GM18517 (cell line): Measurements from ENCODE around the gene GPBP1L1.

Experiments
- ATAC-seq: cut with Tn5 transposase; IDR thresholded peaks from one replicate; pipeline ENCODE4 v1.9.1; 2021; ENCODE audit warnings: mild to moderate bottlenecking, moderate library complexity; ENCODE audit not compliant: unreplicated experiment

GPBP1L1 gene

GRCh38 chr1:45643978-45644377 lies 42.4 kb downstream of the GPBP1L1 start:
- ATAC-seq, result no peak

- no peak for ATAC-seq
Measured at GRCh38 chr1:45643321-45643720, 43.0 kb downstream of the GPBP1L1 start.

DNA sequence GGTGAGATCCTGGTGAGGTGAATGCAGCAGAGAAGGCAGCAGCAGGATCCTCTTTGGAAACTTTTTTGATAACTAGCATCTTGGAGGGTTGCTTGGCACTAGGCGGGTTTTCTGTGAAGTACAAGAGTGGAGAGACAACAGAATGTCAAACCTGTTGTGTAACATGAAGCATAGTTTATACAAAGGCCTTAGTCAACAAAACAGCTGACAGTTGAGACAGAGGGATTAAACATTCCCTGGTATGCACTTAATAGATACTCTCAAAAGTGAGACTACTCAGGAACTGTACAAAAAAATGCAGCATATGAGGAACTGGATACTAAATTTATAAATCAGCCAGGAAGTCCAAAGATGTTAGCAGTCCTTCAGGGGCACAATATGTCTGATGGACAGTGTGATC lies 46.0 kb downstream of the GPBP1L1 start:
- no peak for ATAC-seq

DNA sequence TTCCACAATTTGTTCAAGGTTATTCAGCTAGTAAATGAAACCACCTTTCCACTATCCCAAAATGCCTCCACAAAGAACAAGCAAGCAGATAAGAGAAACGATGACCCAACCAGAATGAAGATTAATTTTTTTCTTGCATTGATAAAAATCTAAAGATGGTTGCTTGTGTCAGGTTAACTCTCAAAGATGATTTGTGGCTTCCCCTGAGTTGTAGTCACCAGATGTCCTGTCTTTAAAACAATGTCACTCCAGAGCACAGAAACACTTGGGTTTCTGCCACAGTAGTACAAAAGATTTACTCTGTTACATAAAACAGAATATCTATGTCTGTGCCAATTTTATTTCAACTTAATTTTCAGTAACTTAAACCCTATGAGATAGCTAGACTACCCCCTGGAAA lies 51.1 kb downstream of the GPBP1L1 start:
- ATAC-seq, result no peak

DNA sequence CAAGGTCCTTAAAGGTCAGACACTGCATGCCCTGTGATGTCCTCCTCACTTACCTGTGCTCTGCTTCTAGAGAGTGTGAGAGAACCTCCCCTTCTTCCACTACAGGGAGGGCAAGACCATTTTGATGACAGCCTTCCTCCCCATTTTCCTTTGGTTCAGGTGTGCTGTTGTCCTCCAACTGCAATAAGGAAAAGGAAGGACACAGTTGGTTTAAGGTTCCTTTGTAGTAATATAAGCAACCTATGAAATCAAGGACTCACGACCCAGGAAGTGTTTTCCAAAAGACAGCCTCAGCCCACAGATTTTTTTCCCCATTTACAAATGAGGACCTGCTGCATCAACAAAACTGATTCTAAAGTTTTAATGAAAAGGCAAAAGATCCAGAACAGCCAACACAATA lies 55.9 kb downstream of the GPBP1L1 start:
- ATAC-seq, result no peak

DNA sequence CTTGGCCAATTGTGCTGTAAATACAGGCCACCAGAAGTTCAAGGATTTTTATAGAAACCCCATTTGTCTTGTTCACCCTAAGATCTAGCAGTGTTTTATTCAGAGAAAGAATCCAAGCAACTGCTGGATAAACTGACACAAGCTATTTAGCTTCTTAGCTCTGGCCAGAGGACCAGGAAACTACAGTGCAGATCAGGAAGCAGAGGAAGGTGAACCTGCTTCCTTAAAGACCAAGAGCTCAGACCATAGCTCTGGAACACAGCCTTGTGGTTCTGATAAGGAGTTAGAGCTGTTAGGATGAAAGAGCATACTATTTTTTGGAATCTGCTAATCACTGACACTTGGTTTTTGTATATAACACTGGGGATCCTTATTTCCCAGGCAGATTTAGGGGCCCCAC lies 57.3 kb downstream of the GPBP1L1 start:
- ATAC-seq, result no peak

DNA sequence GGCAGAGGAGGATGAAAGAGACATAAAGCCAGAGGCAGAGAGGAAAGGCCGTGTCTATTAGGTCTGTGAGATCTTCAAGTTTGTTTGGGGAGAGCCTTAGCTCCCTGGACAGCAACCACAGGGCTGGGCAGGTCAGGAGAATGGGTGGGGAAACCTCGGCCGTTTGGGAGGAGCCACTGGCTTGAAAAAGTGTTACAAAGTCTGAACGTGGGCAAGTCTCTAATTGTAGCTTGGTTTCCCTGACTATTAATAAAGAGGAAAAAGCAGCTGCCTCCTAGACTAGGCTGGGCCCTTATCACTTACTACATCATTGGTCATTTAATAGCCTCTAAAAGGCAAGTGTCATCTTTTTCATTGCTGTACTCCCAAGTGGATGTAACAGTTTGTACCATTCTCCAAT lies 62.4 kb downstream of the GPBP1L1 start, which contains the start of gene CCDC17:
CCDC17 (minus strand) TSS at position 83 of the 400 bp plus-strand sequence. CDS start 145 bp downstream, outside the sequence.
- no peak for ATAC-seq

GRCh38 chr1:45622524-45623394 lies 63.6 kb downstream of the GPBP1L1 start:
- no peak for ATAC-seq

DNA sequence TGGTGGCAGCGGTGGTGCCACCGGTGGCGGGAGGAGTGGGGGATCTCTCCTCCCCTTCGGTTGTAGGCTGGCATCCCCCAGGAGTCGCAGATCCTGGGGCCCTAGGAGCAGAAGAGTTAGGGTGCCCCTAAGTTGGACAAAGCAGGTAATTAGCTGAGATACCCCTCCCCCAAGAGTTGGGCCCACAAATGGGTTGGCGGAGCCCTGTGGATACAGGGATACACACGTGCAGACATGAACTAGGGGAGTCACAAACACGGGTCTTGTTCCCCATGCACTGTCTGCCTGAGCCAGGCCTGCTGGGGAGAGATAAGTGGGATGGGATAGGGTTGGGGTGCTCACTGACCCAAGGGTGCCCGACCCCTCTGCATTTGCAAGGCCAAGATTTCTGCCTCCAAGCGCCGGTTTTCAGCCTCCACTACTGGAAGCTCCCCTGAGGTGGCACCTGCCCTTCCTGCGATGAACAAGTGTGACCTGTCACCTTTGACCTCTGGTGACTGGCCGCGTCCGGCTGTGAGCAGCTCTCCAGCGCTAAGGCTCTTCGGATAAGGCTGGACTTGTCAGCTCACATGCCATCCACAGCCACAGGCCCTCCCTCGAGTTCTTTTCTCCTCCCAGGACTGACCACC lies 64.3 kb downstream of the GPBP1L1 start:
- no peak for ATAC-seq

DNA sequence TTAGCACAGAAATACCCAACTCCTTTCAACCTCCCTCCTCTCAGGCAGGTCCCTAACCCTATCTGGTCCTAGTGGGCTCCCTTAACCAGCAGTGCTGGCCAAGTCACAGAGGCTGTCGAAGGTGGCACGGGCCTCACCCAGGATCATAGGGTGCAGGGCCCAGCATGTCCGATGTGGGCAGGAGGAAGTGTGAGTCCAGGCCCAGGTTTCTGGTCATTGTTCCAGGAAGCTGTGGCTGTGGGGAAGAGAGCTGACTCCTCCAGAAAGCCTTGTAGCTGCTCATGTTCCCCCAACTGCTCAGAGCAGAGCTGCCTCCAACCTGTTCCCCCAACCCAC lies 64.9 kb downstream of the GPBP1L1 start:
- no peak for ATAC-seq

- no peak for ATAC-seq
Measured at GRCh38 chr1:45620588-45621500, 65.5 kb downstream of the GPBP1L1 start.

DNA sequence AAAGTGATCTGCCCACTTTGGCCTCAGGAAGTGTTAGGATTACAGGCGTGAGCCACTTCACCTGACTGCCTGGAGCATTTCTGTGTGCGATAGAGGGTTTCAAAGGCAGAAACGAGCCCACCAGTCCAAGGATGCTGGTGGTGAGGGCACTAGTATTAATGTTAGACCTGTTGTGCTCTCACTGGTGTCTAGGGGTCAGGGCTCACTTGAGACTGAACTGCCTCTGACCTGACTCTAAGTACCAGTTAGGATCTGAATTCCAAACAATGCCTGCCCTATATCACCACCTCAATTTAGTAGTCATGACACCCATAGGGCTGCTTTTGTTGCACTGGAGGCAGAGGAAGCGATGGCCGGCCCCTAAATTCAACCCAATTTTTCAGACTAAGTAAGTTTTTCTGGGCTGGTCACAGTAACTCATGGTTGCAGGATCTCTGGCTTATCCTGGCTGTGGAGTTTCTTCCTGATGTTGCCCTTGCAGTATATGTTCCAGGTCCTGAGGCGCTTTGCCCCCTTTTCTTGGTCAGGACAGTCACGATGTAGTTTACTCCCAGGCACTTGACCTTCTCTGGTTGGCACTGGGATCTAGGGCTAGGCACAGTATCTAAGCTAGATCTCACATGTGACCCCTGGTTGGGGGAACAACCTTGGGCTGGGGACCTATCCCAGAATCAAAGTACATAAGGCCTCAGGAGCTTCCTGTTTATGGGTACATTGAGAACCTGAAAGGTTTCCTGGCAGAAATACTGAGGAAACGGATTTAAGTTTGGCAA lies 67.0 kb downstream of the GPBP1L1 start:
- no peak for ATAC-seq

- ATAC-seq, result no peak
Measured at GRCh38 chr1:45617618-45618017, 68.7 kb downstream of the GPBP1L1 start.

DNA sequence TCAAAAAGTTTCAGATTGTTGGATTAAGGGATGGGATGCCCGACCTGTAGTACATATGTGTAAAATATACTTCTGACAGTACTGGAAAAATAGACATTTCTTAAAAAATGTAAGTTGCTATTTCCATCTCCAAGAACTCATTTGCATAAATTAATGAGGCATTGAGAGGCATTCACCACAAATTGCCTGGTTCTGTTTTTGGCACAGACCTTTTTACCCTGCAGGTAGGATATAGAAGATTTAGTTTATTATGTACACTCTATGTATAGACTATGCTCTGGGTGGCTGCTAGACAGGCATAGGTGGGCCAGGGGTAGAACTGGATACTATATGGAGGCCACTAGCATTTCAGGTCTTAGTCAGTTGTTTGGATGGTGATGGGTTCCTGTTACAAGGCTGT lies 70.4 kb downstream of the GPBP1L1 start:
- no peak for ATAC-seq

DNA sequence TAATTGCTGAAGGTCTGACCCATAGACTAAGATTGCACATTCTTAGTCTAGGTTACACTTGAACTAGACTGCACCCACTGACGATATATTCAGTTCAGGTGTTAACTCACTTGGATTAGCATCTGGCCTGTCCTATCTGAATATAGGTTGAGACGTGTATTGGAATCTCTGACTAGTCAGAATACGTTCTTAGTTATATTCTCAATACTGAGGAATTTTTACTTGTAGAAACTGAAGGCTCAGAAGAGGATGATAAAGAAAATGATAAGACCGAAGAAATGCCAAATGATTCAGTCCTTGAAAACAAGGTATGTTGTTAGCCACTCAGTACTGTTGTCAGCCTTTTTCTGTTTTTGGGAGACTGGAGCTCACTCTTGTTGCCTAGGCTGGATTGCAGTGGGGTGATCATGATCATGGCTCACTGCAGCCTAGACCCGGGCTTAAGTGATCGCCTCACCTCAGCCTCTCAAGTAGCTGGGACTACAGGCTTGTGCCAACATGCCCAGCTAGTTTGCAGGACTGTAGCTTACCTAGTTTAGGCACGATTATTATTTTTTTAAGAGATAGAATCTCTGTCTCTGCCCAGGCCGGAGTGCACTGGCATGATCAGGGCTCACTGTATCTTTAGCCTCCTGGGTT lies 73.3 kb downstream of the GPBP1L1 start:
- no peak for ATAC-seq

DNA sequence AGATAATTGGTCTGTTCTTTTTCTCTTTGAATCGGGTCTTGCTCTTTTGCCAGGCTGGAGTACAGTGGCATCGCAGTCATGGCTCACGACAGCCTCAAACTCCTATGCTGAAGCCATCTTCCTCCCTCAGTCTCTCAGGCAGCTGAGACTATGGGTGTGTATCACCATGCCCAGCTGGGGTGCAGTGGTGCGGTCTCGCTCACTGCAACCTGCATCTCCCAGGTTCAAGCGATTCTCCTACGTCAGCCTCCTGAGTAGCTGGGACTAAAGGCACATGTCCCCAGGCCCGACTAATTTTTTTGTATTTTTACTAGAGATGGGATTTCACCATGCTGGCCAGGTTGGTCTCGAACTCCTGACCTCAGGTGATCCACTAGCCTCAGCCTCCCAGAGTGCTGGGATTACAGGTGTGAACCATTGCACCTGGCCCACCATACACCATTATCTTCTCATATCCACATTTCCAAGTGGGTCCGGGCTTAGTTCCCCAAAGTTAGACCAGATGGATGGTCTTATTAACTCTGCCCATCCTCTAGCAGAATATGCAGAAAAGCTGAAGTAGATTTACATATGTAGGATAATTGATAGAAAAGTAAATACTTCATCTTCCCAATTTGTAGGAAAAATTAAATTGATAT lies 75.6 kb downstream of the GPBP1L1 start:
- ATAC-seq, result no peak

DNA sequence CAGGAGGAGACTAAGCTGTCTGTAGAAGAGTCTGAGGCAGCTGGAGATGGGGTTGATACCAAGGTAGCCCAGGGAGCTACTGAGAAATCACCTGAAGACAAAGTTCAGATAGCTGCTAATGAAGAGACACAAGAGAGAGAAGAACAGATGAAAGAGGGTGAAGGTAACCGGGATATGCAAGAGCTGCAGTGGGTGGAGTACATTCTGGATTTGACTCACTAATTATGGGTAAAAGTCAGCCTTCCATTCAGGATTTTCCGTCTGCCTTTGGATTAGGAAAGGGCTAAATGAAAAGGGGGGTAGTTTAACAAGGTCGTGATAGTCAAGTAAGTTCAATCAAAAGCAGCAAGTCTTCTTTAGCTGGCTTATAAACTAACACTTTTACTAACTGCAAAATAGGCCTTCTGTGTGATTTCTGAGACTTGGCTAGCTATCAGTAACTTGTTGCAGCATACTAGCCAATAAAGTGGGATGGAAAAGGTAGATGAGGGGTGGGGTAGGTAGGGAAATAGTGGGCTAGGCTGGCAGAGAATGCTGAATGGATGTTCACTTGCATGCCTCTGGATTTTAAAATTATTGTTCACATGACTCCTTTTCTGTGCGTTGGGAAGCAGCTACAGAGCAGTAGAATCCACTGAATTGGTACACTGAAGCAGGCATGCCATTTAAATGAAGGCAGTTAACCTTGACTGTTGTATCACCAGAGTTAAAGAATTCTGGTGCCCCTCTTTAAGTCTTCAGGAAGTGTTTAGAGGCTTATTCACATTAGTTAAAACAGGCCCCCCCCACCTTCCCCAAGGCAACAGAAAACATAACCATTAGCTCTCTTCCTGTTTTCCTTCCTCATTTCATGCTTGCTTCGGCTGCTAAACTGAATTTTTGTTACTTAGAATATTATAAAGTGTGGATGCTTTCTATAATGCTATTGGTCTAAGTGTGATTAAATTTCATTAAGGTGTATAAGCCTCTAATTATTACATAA lies 77.9 kb downstream of the GPBP1L1 start:
- ATAC-seq, result no peak

- no peak for ATAC-seq
Measured at GRCh38 chr1:45607404-45608074, 78.8 kb downstream of the GPBP1L1 start.
